T-helper 17 cell (primary cell): ENCODE data around the gene ZNF205. TPM values are rescaled to one million over a fixed set of nuclear protein-coding genes. Genes with fewer than 3 reads are reported as not detected.
A peak's percentile ranks its signal among the peaks of the same experiment; 100 is the strongest.

ENCODE experiments used
- ATAC-seq: fragments of 150-1000 bp; cut with Tn5 transposase; 2 replicates; pipeline ENCODE4 v1.10.0; 2021; ENCODE audit warnings: mild to moderate bottlenecking, moderate library complexity
- DNase-seq, 3 donors: peaks; one replicate each; pipeline versions ENCODE4 v3.0.0 to v3.0.0-alpha.2; 2020 to 2021
- H3K9me3 ChIP-seq: one replicate; pipeline ENCODE4 v1.7.0; 2013; ENCODE audit warnings: low read length, mild to moderate bottlenecking; ENCODE audit not compliant: control insufficient read depth, poor library complexity, severe bottlenecking
- H3K27ac Mint-ChIP-seq: one replicate; pipeline ENCODE4 v1.8.0; 2022; ENCODE audit warnings: mild to moderate bottlenecking, moderate library complexity, mixed read lengths
- H3K27me3 Mint-ChIP-seq: one replicate; pipeline ENCODE4 v1.8.0; 2022; ENCODE audit warnings: mixed read lengths
- H3K36me3 Mint-ChIP-seq: one replicate; pipeline ENCODE4 v1.8.0; 2022; ENCODE audit warnings: low read depth, mixed read lengths
- H3K4me1 Mint-ChIP-seq: one replicate; pipeline ENCODE4 v1.8.0; 2022; ENCODE audit warnings: mild to moderate bottlenecking, mixed read lengths
- H3K4me3 Mint-ChIP-seq: one replicate; pipeline ENCODE4 v1.8.0; 2022; ENCODE audit warnings: mild to moderate bottlenecking, moderate library complexity, mixed read lengths
- total RNA-seq, 4 donors: library from RNA in 2 of 4; stranded (reverse) in 2 of 4; gene quantifications; one replicate each; pipeline ENCODE4 v1.2.3 and lab custom pipeline; 2022 to 2026

The ZNF205 gene
- total RNA-seq, 2 donors from 2014 or later = not detected

GRCh38 chr16:3088450-3088849 is 23.9 kb upstream of the ZNF205 start:
- Mint-ChIP-seq H3K4me1 (peaks cover 33% of the 10 kb centered on the region), H3K4me3 (no peak overlapping the region), H3K27ac (peak overlapping the region; percentile 77), H3K27me3 (no peaks in the 10 kb centered on the region), H3K36me3 (no peaks in the 10 kb centered on the region)
- H3K9me3 ChIP-seq = no peaks in the 10 kb centered on the region
- no peak for ATAC-seq
- DNase-seq = no peak

GRCh38 chr16:3088925-3089716 is 23.3 kb upstream of the ZNF205 start:
- Mint-ChIP-seq H3K27me3 (no peaks in the 10 kb centered on the region), H3K27ac (no peak overlapping the region), H3K4me3 (no peak overlapping the region), H3K4me1 (peaks cover 33% of the 10 kb centered on the region), H3K36me3 (no peaks in the 10 kb centered on the region)
- ATAC-seq = no peak
- no peaks in the 10 kb centered on the region for H3K9me3 ChIP-seq
- DNase-seq = no peak

GRCh38 chr16:3089717-3090592 is 22.4 kb upstream of the ZNF205 start:
- peaks cover 37% of the 10 kb centered on the region for H3K4me1 Mint-ChIP-seq

GRCh38 chr16:3091551-3091950 is 20.8 kb upstream of the ZNF205 start:
- no peaks in the 10 kb centered on the region for H3K9me3 ChIP-seq
- Mint-ChIP-seq H3K27ac (peak overlapping the region; percentile 29), H3K36me3 (no peaks in the 10 kb centered on the region), H3K4me3 (no peak overlapping the region), H3K4me1 (peaks cover 30% of the 10 kb centered on the region), H3K27me3 (no peaks in the 10 kb centered on the region)
- ATAC-seq (no peak), DNase-seq (no peak)

More at GRCh38 chr16:3089717-3090592, 22.4 kb upstream of the ZNF205 start:
- Mint-ChIP-seq H3K27me3 (no peaks in the 10 kb centered on the region), H3K36me3 (no peaks in the 10 kb centered on the region), H3K27ac (no peak overlapping the region), H3K4me3 (no peak overlapping the region)
- H3K9me3 ChIP-seq = no peaks in the 10 kb centered on the region
- ATAC-seq (no peak), DNase-seq (no peak)

- H3K27ac Mint-ChIP-seq = no peak overlapping the region
- H3K27me3 Mint-ChIP-seq = no peaks in the 10 kb centered on the region
- H3K36me3 Mint-ChIP-seq = no peaks in the 10 kb centered on the region
- DNase-seq = no peak
- ATAC-seq = no peak
- no peaks in the 10 kb centered on the region for H3K9me3 ChIP-seq
- peaks cover 27% of the 10 kb centered on the region for H3K4me1 Mint-ChIP-seq
- H3K4me3 Mint-ChIP-seq = no peak overlapping the region
Measured at GRCh38 chr16:3092501-3092941, 19.9 kb upstream of the ZNF205 start.

- Mint-ChIP-seq H3K27me3 (no peaks in the 10 kb centered on the region), H3K4me3 (peak overlapping the region; percentile 19), H3K4me1 (peaks cover 15% of the 10 kb centered on the region), H3K27ac (peak overlapping the region; percentile 84), H3K36me3 (no peaks in the 10 kb centered on the region)
- DNase-seq (peak in 2 of 3 donors; percentile 35 to 49), ATAC-seq (peak; percentile 62)
- no peaks in the 10 kb centered on the region for H3K9me3 ChIP-seq
Measured at GRCh38 chr16:3094289-3095027, 17.9 kb upstream of the ZNF205 start.

- Mint-ChIP-seq H3K27me3 (no peaks in the 10 kb centered on the region), H3K4me3 (peak overlapping the region; percentile 2), H3K4me1 (peaks cover 22% of the 10 kb centered on the region), H3K36me3 (no peaks in the 10 kb centered on the region), H3K27ac (peak overlapping the region; percentile 84)
- peak; percentile 75 for ATAC-seq
- no peaks in the 10 kb centered on the region for H3K9me3 ChIP-seq
- peak; percentile 35 to 43 (median 41) for DNase-seq
Measured at GRCh38 chr16:3095869-3096268, 16.5 kb upstream of the ZNF205 start.

GRCh38 chr16:3096362-3096761 is 16.0 kb upstream of the ZNF205 start:
- no peak overlapping the region for H3K4me3 Mint-ChIP-seq
- H3K9me3 ChIP-seq = no peaks in the 10 kb centered on the region
- DNase-seq (no peak), ATAC-seq (no peak)
- peaks cover 20% of the 10 kb centered on the region for H3K4me1 Mint-ChIP-seq
- H3K36me3 Mint-ChIP-seq = no peaks in the 10 kb centered on the region
- H3K27me3 Mint-ChIP-seq = no peaks in the 10 kb centered on the region
- H3K27ac Mint-ChIP-seq = peak overlapping the region; percentile 84

GRCh38 chr16:3097266-3097665 is 15.1 kb upstream of the ZNF205 start:
- DNase-seq = no peak
- H3K9me3 ChIP-seq = no peaks in the 10 kb centered on the region
- H3K4me3 Mint-ChIP-seq = no peak overlapping the region
- H3K27me3 Mint-ChIP-seq = no peaks in the 10 kb centered on the region
- no peaks in the 10 kb centered on the region for H3K36me3 Mint-ChIP-seq
- peaks cover 23% of the 10 kb centered on the region for H3K4me1 Mint-ChIP-seq
- no peak overlapping the region for H3K27ac Mint-ChIP-seq
- ATAC-seq = no peak

GRCh38 chr16:3098459-3099394 is 13.7 kb upstream of the ZNF205 start, which contains the start of gene ZSCAN10:
ZSCAN10 (minus strand) TSS chr16:3099294; CDS start chr16:3092937, 6,357 bp downstream.
- Mint-ChIP-seq H3K27me3 (no peaks in the 10 kb centered on the region), H3K36me3 (no peaks in the 10 kb centered on the region), H3K27ac (peak within 1 kb of the TSS; percentile 37), H3K4me1 (peaks cover 23% of the 10 kb centered on the region), H3K4me3 (peak within 1 kb of the TSS; percentile 84)
- DNase-seq = no peak
- no peak for ATAC-seq
- H3K9me3 ChIP-seq = no peaks in the 10 kb centered on the region

- Mint-ChIP-seq H3K27me3 (no peaks in the 10 kb centered on the region), H3K4me3 (no peak overlapping the region), H3K4me1 (peaks cover 22% of the 10 kb centered on the region), H3K27ac (peak overlapping the region; percentile 37), H3K36me3 (no peaks in the 10 kb centered on the region)
- no peak for ATAC-seq
- H3K9me3 ChIP-seq = no peaks in the 10 kb centered on the region
- DNase-seq = no peak
Measured at GRCh38 chr16:3099395-3099731, 13.0 kb upstream of the ZNF205 start.
